Limb (tissue), 2 donors: ENCODE results near the gene HUS1B.
"Not testable (repeated sequence)": the region's sequence is repeated elsewhere in the genome, so short reads cannot be mapped to it uniquely, and the experiment has no call there.

Experiments used
- DNase-seq, 2 donors: peaks; one replicate each; pipeline ENCODE4 v3.0.0-alpha.2; 2016; ENCODE audit errors: extremely low spot score in 2 of 2

HUS1B gene

DNA sequence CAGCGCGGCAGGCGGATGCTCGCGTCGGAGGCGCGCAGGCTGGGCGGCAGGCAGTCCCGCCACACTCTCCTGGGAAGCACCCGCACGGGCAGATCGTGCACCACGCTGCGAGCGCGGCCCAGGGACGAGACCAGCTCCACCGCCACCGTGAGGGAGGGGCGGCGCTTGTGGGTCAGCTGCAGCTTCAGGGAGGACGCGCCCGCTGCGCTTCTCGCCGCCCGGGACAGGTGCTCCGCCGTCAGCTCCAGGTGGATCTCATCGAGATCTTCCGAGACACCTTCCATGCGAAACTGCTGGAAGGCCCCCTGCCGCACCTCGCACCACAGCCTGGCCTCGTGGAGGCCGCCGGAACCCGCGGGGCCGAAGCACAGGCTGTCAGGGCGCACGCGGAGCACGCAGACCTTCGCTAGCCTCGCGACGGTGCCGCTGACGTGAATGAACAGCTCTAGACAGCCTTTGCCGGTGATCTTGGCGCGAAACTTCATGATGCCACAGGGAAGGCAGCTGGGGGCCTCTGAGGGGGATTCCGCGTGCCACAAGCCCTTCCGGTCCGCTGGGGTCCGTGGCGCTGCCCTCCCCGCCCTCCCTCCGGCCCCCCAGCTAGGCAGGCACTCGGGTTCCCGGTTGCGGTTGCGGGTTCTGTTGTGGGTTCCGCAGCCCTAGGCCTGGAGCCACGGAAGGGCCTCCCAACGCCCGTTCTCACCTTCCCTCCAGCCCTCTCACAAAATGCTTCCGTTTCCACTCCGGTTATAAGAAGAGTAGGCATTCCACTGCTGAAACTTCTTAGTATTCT is at the start of gene HUS1B:
Gene HUS1B (minus strand): TSS at position 641 of the 793 bp plus-strand sequence. CDS start 156 bp downstream, at position 485.
- no peak for DNase-seq

DNA sequence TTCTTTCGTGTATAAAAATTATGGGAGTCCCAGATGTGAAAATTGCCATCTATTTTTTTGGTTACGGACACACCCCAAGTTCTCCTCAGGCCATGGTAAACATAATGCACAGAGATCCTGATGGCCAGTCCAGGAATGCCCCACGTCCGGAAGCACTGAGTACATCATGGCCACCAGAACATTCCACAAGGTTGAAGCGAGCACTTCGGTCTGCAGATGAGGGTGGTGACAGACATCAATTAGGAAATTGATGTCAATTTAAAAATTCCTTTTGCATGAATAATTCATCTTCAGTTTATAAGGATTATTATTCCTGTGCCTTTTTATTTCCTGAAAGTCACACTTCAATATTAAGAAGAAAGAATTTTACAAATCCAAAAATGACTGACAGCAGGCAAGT is 49.2 kb upstream of the HUS1B start:
- no peak for DNase-seq

DNA sequence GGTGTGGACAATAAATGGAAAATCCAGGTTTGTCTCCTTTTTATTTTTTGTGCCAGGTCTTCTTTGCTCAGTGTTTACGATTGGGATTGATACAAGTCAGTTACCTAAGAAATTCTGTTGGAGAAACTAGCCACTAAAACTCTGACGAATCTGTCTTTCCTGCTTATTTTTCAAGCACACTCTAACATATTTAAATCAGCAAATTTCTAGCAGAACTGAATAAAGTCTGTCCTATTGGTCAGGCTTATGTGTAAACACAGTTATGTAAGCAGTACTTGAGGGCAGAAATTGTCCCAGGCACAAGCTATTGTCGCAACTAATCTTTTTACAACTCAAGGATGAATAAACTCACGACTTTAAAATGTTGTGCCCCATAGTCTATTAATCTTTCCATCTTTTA is 48.1 kb upstream of the HUS1B start:
- DNase-seq = no peak

DNA sequence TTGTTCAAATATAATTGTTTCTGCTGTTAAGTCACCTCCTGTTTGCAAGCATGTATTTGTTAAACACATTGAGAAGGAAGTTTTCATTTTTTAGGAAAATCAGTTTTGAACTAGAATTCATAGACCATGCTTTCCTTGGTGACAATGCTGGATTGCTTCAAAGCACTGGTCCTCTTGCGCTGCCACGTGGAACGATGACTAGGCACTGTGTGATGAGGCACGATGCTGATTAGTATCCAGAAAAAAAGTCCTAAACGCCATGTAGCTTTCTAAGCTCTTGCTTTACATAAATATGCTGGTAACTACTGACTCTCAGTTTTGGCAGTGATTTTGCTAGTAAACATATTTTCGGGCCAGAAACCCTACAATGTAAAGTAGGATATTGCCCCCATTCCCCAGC is 47.1 kb upstream of the HUS1B start:
- DNase-seq = no peak

DNA sequence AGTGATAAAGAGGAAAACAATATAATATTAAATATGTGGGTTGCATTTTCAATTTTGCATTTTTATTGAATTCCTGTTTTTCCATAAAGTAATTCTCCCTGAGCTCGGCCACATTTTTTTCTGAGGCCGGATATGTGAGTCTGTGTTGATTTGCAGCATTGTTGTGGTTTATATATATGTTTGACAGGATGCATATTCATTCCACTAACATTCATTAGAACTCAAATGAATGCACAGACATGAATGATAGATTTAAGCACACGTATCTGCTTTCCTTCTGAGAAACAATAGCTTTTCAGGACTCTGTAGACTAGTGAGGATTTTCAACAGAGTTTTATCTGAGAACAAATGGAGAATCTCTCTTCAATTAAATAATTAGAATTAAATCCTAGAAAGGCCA is 46.7 kb upstream of the HUS1B start:
- DNase-seq = no peak

DNA sequence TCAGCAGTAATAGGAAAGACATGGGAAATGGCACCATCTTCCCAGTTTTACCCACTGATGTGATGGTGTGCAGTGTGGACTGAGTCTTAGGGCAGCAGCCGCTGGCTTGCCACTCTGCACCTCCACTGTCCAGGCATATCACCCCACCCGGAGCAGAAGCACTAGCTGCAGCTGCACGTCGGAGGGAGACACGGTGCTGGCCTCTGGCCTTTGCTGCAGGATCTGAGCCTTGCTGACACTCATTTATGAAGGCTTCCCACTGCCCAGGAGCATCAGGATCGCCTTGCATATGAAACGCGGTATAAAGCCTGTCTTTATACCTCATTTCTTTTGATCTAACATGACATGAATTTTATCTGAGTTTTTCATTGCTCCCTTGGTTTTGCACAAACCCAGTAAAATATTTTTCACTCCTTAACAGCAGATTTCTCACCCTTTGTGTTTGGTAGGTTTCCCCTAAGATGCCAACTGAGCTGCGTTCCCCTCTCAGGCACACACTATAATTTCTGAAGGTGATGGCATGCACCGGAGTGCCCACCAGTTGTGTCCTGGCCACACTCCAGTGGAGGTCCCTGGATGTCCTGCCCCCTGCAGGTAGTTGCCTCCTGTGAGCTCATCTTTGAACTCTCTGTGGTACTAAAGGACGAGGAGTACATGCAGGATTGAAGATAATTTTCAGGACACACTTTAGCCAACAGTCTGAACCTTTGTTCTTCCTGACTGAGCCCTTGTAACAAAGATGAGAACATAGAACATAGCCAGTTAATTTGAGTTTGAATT is 45.0 kb upstream of the HUS1B start:
- DNase-seq = no peak

DNA sequence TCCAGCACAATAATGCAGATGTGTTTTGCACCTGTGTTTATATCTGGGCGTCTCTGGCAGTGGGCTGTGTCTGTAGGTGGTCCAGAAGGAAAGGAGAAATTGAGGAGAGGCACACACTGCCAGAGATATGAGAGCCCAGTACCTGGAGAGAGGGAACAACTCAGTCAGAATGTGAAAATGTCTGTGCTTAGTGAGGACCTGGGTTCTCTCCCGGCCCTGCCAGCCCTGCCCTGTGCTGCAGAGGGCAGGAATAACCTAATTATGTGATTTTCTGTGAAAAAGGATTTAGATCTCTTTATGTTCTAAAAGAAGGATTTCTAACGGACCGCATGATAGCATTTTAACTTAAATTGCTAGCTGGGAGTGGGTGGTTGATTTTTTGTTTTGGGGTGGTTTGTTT is 44.3 kb upstream of the HUS1B start:
- no peak for DNase-seq

DNA sequence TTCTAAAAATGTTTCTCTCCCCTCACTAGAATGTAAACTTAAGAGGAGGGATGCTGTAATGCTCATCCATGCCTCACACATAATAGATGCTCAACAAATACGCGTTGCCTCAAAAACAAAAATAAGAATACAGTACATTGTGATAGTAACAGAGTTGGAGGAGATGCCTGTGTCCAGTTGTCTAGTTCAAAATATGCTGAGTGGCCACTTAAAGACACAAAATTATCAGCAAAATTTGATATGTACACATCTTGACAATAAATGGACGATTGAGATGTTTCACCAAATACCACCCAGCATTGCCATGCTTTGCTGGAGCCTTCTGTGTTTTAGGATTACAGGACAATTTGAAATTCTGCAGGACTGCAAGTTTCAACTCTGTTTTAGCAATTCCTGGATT is 43.6 kb upstream of the HUS1B start:
- DNase-seq = no peak

DNA sequence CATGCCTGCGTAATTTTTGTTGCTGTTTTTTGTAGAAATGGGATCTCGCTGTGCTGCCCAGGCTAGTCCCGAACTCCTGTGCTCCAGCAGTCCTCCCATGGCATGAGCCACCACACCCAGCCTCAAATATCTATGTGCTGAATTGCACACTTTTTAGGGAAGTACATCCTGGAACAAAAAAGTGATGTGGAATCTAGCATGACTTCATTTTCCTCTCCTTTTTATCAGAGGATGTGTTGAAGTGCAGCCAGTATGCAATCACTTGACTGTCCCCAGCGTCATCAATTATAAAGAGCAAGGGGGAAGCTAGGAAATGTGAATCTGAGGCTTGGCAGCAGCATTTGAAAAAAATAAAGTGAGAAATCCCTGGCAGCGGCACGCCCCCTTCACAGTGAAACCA is 42.4 kb upstream of the HUS1B start:
- DNase-seq = no peak

DNA sequence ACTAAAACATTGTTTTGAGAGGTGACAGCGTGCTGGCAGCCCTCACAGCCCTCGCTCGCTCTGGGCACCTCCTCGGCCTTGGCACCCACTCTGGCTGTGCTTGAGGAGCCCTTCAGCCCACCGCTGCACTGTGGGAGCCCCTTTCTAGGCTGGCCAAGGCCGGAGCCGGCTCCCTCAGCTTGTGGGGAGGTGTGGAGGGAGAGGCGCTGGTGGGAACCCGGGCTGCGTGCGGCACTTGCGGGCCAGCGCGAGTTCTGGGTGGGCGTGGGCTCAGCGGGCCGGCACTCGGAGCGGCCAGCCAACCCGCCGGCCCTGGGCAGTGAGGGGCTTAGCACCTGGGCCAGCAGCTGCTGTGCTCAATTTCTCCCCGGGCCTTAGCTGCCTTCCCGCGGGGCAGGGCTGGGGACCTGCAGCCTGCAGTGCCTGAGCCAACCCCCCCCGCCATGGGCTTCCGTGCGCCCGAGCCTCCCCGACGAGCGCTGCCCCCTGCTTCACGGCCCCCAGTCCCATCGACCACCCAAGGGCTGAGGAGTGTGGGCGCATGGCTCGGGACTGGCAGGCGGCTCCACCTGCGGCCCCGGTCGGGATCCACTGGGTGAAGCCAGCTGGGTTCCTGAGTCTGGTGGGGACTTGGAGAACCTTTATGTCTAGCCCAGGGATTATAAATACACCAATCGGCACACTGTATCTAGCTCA is 37.7 kb upstream of the HUS1B start:
- DNase-seq = not testable (repeated sequence)

DNA sequence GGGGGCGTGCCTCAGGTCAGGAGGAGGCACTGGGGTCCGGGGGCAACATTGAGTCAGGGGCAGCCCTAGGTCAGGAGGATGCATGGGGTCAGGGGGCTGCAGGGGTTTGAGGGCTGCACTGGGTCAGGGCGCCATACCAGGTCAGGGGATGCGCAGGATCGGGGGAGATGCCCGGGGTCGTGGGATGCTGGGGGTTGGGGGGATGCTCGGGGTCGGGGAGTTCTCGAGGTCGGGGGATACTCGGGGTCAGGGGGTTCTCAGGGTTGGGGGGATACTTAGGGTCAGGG is 36.8 kb upstream of the HUS1B start:
- no peak for DNase-seq

DNA sequence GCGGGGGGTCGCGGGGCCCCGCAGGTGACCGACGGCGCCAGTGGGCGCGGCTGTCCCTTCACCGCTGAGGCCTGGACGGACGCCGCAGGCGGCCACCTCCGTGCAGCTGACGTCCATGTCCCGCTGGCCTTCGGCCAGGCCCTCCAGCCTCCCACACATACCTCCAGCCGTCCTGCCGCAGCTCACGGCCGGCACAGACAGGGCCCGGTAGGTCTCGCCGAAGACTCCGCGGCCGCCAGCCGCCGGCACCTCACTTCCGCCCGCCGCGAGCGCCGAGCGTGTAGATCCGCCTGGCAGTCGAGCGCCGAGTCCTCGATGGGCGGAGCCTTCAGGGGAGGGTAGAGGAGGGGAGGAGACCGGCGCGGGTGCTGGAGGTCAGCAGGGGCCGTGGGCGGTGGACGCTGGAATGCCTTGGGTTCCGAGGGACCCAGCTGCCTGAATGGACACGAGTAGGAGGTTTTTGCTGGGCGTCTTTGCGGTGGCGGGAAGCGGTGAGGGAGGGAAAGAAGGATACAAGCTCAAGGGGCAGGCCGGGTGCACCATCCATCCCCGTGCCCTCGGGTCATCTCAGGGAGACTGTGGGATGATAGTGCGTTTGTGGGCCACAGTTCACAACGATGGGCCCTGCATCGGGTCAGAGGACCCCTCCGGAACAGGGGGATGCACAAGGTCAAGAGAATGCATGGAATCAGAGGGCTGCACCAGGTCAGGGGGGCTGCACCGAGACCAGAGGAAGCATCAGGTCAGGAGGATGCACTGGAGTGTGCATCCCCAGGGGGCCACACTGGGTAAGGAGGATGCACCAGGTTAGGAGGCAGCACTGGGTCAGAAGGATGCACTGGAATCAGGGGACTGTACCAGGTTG is 36.2 kb upstream of the HUS1B start, which contains the start of gene EXOC2:
Gene EXOC2 (minus strand): TSS at position 282 of the 865 bp plus-strand sequence. CDS start 55,321 bp downstream, outside the sequence.
- peak; percentile 84 to 91 for DNase-seq

DNA sequence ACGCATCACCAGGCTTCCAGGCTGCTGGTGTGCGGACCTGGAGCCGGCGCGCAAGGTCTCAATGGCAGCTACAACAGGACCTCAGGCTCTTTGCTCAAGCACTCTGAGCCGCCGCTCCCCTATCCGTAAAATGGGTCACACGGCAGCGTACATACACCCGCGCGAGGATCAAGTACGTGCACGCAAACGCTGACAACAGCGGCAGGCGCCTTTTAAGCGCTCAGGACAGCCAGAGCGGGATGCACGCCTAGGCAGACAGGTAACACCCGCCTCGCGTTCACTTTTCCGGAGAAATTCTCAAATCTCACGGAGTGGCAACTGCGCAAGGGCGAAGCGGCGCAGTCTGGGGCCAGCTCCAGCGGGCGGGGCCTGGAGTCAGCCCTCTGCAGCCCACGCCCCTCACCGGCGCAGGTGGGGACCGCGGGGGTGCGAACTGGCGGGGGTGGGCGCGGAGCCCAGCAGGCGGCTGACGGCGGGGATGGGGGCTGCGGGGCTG is 35.5 kb upstream of the HUS1B start:
- no peak for DNase-seq

DNA sequence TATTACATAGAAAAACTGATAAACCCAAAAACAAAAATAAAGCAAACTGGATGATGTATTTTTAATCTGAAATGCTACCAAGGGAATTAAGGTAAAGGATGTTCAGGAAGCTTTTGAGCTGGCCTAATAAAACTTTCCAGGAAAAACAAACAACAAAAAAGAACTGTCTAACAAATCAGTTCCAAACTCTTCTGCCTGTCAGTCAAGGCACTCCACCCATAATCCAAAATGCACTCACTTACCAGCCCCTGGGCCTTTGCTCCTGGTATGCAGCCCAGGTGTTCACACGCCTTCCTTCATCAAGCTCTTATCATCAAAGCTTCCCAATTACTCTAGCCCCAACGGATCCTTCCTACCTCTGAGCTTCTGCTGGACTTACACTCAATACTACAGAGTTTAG is 32.3 kb upstream of the HUS1B start:
- no peak for DNase-seq

DNA sequence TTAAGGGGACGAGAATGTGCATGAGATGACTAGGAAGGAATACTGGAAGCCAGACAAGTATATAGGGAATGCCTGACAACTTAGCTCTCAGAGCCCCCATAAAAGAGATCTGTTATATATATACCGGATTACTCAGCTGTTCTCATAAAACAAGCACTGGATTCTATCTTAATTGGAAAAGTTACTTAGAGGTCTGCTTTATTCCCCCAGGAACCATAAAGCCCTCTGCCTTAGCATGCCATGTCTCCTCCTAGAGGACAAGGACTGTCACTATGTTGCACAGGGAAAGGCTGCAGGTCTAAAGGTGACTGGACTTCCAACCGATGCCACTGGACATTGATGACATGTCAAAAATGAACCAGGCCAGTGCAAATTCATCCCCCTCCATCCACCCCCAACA is 29.6 kb upstream of the HUS1B start:
- no peak for DNase-seq

DNA sequence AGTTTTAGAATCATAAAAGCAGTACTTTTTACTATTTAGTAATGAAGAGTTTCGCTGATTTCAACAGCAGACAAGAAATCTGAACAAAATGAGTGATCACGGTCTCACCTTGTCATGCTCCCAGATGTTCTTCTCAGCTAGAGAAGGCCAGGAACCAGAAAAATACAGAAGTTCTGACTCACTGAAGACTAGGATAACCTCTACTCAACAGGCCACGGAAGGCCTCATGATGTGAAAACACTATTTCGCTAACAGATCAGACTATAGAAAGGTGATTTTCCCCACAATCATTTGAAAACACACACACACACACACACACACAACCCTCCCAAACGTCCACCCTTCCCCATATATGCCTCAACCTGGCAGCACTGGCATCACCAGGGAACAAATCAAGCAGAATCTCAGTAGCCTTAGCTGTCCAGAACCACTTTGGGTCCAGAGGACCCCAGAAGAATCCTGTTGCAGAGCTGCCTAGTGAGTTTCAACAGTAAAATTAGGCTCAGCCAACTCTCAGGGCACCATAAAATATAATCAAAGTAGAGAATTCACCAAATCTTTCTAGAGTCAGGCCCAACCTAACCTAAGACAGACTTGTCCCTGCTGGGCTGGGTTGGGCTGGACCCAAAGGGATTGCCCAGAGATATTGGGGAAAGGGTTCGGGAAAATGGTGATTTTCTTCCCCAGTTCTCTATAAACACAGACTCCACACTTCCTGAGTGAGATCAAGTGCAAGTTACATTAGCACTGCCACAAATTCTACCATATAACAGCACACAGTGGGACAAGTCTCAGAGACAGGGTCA is 28.1 kb upstream of the HUS1B start:
- no peak for DNase-seq

DNA sequence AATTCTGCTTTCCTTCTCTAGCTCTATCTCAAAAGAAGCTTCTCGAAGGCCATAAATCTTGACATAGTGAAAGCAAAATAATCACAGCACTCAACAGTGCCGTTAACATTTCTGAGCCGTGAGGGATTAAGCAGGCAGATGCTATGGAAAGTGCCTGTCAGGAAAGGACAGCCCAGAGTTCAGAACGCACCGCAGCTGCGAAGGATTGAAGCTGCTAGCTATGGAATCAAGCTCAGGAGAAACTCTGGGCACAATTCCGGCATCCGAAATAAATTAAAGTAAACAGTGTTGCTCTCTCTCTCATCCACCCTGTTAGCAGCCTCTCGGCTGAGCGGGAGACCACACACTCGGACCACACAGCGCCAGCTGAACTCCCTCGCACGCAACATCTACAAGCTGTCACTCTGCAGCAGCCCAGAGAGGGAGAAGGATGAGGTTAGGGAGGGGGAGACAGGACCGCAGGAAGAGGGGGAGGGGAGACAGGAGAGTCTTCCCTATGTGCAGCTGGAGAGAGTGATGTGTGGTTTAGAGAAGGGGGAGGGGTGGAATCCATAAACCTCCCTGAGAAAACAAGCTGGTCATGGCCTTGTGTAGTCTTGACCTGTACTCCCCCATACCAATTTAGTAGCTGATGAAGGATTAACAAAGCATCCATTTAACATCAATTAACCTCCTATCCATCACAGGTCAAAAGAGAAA is 27.0 kb upstream of the HUS1B start:
- DNase-seq = peak; percentile 65 to 72

DNA sequence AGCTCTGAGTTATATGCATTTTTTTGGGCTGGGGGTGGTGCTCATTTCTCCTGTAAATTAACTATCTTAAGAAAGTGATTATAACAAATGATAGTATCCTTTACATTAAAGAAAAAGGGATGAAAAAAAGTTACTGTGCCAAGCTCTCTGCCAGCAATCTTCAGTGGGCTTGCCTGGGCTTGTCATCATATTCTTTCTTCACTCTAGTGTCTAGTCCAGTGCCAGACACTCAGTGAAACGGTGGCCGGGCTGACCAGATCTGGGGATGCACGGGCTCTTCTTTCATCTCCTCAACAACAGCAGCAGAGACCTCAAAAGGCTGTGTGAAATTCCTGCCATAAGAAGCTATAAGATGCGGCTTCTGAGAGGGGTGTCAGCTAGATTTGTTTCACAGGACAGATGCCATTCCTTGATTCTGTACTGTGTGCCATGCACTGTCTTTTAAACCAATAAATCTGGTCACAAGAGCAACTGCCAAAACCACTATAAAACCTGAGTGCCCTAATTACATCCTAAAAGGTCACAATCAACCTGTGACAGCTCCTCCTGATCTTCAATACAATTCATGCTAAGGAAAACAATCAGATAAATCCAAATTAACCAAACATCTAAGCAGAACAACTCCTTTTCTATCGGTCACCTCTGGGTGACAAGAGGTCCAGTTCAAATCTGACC is 23.9 kb upstream of the HUS1B start:
- DNase-seq = no peak

DNA sequence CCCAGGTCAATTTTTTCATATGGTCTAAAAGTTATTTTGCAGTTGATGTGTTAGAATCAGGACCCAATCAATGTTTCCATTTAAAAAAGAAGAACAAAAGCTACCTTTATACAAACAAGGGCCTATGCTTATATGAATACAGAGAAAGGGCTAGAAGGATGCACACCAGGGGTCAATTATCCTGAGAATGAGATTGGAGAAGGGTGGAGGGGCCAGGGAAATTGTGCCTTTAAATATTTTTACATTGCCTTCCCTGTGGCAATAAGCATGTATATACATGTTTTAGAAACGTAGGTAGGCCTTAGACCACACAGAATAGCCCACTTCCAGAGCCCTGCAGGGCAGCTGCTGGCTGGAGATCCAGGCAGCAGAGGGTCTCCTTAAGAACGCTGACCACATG is 23.4 kb upstream of the HUS1B start:
- DNase-seq = no peak
